8988T (cell line): ENCODE measurements around the gene SP9.
"Not testable (repeated sequence)": the region's sequence is repeated elsewhere in the genome, so short reads cannot be mapped to it uniquely, and the experiment has no call there.

ENCODE experiments used
- DNase-seq: peaks from one replicate; pipeline ENCODE4 v3.0.0; 2011

Gene SP9

DNA sequence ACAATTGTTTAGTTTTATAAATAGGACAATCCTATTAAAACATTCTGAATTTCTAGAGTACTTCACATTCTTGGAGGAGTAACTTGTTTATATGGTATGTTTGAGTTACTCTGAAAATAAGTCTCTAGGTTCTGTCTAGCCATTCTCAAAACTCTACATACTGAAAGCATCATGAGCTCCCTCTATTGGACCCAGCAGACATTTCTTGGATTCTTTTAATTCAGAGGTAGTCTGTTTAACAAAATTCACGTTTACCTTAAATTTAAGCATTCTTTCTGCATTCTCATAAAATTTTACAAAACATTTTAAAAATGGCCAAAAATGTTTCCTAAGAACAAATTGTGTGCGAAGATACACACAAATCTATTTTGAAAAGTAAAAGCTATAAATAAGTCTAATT is 15.3 kb downstream of the SP9 start:
- DNase-seq, result no peak

DNA sequence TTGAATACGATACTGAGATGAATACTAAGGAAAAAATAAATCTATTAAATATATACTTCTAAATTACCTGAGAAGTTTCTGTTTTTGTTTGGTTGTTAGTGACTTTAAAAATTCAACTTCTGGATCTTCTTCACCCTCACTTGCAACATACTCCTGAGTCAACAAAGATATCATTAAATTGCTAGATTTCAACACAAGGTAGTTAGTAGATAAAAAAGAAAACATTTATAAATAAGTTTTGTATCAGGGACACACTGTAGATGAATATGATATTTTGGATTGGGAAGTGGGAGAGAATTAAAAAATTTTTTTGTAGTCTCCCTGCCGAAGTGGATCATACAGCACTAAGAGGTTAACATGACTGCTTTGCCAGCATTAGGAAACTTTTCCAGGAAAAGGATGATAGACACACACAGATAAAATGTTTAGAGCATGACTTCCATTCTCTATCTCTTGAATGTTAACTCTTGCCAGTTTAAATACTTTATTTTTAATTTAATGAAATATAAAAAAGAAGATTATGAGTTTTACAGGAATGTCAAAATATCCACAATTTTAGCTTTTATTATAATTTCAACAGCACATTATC is 15.9 kb downstream of the SP9 start:
- no peak for DNase-seq

- no peak for DNase-seq
Observed at GRCh38 chr2:174353004-174353403, 18.2 kb downstream of the SP9 start.

GRCh38 chr2:174356347-174356746 is 21.6 kb downstream of the SP9 start:
- no peak for DNase-seq

- DNase-seq, result not testable (repeated sequence)
Observed at GRCh38 chr2:174359663-174360062, 24.9 kb downstream of the SP9 start.

GRCh38 chr2:174362949-174363348 is 28.2 kb downstream of the SP9 start:
- no peak for DNase-seq

DNA sequence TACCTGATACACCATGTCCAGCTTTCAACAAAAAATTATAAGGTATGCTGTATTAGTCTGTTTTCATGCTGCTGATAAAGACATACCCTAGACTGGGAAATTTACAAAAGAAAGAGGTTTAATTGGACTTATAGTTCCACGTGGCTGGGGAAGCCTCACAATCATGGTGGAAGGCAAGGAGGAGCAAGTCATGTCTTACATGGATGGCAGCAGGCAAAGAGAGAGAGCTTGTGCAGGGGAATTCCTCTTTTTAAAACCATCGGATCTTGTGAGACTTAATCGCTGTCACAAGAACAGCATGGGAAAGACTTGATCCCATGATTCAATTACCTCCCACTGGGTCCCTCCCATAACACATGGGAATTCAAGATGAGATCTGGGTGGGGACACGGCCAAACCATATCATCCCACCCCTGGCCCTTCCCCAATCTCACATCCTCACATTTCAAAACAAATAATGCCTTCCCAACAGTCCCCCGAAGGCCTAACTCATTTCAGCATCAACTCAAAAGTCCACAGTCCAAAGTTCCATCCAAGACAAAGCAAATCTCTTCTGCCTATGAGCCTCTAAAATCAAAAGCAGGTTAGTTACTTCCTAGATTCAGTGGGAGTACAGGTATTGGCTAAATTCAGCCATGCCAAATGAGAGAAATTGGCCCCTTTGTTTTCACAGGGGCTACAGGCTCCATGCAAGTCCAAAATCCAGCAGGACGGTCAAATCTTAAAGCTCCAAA is 28.9 kb downstream of the SP9 start:
- not testable (repeated sequence) for DNase-seq

GRCh38 chr2:174364628-174365027 is 29.9 kb downstream of the SP9 start:
- no peak for DNase-seq

DNA sequence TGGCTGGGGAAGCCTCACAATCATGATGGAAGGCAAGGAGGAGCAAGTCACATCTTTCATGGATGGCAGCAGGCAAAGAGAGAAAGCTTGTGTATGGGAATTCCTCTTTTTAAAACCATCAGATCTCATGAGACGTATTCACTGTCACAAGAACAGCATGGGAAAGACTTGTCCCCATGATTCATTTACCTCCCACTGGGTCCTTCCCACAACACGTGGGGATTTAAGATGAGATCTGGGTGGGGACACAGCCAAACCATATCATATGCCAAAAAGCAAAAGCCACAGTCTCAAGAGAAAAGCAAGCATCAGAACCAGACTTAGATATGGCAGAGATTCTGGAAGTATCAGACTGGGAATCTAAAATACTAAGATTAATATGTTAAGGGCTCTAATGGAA is 30.8 kb downstream of the SP9 start:
- no peak for DNase-seq

GRCh38 chr2:174368691-174369090 is 33.9 kb downstream of the SP9 start:
- no peak for DNase-seq

DNA sequence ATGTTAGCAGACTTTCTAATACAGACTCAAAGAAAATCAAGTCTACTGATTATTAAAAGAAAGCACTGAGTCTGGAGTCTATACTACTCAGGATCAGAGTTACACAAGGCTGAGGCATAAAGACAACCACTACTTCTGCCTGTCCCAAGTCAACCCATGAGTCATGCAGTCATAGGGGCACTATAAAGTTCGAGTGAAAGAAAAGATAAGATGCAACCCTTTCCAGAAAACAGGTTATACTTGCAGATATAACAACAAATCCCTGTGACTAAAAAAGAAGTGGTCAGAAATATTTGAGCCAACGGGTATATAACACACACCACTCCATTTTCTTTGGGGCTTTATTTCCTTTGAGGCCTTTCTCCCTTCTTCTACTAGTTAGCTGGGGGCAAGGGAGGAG is 42.2 kb downstream of the SP9 start:
- no peak for DNase-seq

DNA sequence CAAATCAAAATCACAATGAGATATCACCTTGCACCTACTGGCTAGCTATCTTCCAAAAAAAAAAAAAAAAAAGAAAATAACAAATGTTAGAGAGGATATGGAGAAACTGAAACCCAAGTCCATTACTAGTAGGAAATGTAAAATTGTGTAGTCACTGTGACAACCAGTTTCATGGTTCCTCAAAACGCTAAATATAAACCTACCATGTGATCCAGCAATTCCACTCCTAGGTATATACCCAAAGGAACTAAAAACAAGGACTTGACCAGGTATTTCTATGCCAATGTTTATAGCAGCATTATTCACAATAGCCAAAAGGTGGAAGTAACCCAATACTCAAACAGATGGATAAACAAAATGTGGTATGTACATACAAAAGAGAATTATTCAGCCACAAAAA is 49.0 kb downstream of the SP9 start:
- no peak for DNase-seq

GRCh38 chr2:174385201-174385600 is 50.4 kb downstream of the SP9 start:
- no peak for DNase-seq
